GM19324 (cell line): ENCODE data around the gene IPCEF1.

Experiments
- ATAC-seq: cut with Tn5 transposase; IDR thresholded peaks from one replicate; pipeline ENCODE4 v1.9.1; 2021; ENCODE audit warnings: mild to moderate bottlenecking, moderate library complexity; ENCODE audit not compliant: unreplicated experiment, low FRiP score

IPCEF1 gene

DNA sequence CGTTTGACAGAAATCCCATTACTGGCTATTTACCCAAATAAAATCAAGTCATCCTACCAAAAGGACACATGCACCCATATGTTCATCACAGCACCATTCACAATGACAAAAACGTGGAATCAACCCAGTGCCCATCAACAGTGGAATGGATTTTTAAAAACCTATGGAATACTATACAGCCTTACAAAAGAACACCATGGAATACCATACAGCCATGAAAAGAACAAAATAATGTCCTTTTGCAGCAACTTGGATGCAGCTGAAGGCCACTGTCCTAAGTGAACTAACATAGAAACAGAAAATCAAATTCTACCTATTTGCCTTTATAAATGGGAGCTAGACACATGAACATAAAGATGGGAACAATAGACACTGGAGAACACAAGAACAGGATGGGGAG is 17.4 kb upstream of the IPCEF1 start:
- ATAC-seq = no peak

DNA sequence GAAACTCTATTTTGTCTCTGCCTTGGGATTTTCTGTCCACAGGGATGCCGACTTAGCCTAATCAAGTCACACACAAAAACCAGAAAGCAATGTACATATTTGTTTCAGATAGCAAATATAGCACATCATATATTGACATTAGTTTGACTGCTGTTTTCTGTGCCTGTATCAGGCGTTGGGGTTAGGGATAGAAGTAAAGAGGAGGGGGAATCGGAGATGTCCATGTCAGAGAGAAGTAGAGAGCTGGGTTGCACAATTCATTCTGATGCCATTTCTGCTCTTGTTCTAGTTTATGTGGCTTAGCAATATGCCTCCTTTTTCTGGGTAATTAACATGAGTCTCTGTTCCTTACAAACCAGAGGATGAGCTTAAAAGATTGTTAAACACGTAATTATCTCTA is 14.7 kb upstream of the IPCEF1 start:
- no peak for ATAC-seq

GRCh38 chr6:154370545-154370944 is 13.9 kb upstream of the IPCEF1 start:
- ATAC-seq = no peak

GRCh38 chr6:154367839-154368695 is 11.5 kb upstream of the IPCEF1 start:
- no peak for ATAC-seq

GRCh38 chr6:154367336-154367735 is 10.7 kb upstream of the IPCEF1 start:
- ATAC-seq = no peak

- ATAC-seq = no peak
Observed at GRCh38 chr6:154363821-154364220, 7.2 kb upstream of the IPCEF1 start.

DNA sequence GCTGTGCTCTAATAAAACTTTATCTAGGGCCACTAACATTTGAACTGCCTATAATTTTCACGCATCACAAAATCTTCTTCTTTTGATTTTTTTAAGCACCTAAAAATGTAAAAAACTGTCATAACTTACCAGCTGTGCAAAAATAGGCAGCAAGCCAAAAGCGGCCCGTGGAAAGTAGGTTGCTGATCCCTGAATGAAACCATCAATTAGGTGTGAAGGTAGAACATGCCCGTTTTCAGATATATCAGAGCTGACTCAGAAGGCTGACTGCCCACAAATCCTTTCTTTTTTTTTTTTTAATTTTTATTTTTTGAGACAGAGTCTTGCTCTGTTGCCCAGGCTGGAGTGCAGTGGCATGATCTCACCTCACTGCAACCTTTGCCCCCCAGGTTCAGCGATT is 4.9 kb upstream of the IPCEF1 start:
- no peak for ATAC-seq

DNA sequence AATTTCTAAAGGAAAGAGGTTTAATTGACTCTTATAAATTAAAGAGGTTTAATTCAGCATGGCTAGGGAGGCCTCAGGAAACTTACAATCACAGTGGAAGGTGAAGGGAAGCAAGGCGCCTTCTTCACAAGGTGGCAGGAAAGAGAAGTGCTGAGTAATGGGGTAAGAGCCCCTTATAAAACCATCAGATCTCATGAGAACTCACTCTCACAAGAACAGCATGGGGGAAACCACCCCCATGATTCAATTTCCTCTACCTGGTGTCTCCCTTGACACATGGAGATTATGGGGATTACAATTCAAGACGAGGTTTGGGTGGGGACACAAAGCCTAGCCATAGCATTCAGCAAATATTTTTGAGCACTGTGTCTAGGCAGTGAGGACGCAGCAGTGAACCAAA is 3.9 kb upstream of the IPCEF1 start:
- no peak for ATAC-seq

DNA sequence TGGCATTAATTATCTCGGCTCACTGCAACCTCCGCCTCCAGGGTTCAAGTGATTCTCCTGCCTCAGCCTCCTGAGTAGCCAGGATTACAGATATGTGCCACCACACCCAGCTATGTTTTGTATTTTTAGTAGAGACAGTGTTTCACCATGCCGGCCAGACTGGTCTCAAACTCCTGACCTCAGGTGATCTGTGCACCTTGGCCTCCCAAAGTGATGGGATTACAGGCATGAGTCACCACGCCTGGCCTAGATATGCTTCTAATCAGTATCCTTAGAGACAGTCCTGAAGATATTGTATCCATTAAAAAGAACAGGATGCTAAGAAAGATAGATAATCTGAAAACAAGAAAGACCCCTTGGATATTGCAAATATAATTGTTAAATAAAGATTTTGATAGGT is 3.1 kb upstream of the IPCEF1 start:
- ATAC-seq = no peak

DNA sequence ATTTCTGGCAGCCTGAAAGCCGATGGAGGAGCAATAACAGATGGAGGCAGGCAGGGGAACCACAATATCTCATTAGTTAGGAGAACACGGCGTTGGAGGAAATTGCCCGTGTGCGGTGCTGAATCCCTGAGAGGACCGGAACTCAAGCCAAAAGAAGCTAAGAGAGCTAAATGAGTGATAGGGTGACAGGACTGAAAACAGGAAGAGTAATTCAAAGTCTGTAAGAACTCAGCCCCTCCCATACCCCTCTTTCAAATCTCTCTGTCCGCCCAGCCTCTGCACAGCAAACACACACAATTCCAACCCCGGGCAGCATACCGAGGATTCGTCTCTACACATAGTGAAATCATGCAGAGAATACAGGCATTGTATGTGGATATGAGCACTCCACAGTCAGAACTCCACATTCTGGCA is 2.6 kb upstream of the IPCEF1 start:
- ATAC-seq = no peak

GRCh38 chr6:154358019-154358545 is 1.5 kb upstream of the IPCEF1 start:
- no peak for ATAC-seq

GRCh38 chr6:154356113-154356512 is 490 bp downstream of the IPCEF1 start:
- ATAC-seq = no peak

- no peak for ATAC-seq
Observed at GRCh38 chr6:154354265-154354777, 2.3 kb downstream of the IPCEF1 start.

DNA sequence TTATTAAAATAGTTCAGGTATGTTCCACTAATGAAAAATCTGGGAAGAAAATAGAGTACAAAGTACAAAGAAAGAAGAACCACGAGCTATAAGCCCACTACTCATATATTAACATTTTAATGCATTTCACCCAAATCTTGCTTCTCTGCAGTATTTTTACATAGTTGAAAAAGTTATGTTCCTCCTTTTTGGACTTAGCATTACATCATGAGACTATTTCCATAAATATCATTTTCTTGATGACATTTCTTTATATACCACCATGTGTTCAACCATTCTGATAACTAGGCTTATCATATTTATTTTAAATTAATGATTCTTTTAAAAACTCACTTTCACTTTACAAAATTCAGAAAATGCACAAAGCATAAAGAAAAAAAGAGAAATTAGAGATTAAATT is 3.0 kb downstream of the IPCEF1 start:
- no peak for ATAC-seq

GRCh38 chr6:154352898-154353585 is 3.6 kb downstream of the IPCEF1 start:
- peak; percentile 54 for ATAC-seq

DNA sequence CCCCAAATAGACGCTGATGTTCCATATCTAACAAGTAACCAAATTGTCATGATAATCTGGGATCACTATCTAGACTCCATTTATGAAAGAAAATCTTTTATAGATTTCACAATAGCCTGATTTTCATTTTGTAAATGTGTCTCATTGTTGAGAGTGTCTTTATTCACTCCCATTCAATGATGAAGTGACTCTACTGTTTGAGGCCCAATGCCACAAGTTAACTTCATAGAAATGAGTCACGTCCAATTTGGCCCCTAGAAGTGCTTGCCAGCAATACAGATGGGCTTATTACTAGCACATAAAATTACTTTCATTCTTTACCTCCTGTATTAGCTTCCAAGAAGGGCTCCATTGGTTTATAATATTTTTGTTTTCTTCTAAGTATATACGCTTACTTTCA is 6.3 kb downstream of the IPCEF1 start:
- no peak for ATAC-seq

DNA sequence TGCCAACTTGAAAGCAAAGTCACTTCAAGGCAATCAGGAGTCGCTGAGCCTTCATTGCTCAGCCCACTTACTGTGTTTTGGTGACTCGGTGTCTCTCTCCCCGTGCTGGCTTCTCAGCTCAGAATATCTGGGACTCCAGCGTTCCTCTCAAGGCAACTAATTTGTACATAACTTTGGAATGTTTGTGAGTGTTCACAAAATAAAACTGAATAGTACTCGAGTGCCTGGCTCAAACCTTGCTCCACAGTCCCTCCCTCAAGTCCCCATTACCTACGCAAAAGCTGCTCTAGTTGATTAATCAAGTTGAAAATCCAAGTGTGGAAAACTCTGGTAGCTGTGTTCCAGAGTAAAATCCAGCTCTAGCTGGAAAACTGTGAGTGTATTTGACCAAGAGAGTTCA is 8.6 kb downstream of the IPCEF1 start:
- ATAC-seq = no peak

DNA sequence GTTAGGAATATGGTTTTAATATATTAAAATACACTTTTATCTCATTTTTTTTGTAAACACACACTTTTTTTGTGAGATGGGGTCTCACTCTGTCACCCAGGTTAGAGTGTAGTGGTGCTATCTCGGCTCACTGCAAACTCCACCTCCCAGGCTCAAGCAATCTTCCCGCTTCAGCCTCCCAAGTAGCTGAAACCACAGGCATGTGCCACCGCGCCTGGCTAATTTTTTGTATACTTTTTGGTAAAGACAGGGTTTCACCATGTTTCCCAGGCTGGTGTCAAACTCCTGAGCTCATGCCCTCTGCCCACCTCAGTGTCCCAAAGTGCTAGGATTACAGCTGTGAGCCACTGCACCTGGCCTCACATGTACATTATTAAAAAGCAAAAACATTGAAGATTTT is 10.8 kb downstream of the IPCEF1 start:
- no peak for ATAC-seq

DNA sequence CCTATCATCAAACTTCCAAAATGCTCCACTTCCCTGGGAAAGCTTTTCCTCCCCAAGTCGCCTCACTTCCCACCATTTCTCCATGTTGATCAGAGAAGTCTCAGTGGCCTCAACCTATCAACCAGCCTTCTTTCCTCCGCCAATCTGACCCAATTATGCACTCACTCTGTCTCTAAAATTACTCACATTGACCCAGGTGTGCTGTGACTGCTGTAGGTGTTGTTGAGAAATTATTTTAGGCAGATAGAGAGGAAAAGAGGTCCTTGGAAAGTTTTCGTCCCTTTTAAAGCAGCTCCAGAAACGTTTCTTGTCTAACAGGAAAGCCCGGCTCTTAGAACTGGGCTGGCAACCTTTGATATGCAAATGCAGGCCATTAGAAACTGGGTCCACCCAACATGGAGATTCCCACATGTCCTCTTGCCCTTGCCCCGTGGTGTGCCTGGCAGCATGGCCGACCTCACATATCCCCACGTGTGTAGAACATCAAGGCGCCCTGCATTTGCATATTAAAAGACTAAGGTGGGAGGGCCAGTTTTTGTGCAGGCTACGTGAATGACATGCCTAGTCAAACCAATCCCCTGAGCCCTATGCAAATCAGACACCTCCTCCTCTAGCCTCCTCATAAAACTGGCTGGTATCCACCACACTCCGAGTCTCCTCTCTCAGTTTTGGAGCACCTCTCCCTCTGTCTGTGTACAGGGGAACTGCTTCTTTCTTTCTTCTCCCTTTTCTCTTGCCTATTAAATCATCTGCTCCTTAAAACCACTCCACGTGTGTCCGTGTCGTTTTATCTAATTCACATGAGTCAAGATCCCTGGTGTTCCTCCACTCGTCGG is 12.9 kb downstream of the IPCEF1 start:
- no peak for ATAC-seq

DNA sequence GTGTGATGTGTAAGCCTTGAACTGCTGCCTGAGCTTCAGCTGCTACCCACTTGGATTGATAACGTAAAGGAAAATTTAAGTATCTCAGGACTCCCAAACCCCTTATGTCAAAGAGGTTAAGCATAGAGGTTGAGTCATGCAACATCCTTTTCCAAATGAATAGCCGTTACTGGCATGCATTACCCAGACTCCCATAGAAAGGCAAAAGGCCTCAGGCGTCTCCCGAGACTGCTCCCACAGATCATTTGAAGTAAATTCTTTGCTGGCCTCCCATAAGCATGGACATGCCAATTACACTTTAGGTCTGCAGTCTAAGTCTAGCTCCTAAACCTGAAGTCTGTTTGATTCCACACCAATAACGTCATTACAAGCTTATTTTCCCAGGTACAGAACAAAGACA is 14.7 kb downstream of the IPCEF1 start:
- ATAC-seq = no peak

DNA sequence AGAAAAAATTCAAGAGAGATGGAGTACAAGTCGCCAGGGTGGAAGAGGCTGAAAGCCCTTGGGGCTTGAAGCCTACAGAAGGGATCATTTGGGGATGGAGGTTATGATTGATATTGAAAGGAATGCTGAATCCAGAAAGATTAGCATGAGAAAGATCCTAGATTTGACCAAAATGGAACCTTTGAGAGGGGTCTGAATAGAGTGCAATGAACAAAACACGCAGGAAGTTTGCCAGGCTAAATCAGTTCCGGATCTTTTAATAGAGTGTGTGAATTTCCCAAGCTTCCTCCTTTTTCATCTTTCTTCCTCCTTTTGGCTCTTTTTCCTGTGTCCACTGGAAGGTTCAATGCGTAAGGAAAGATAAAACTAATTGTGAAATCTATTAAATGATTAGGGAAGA is 15.3 kb downstream of the IPCEF1 start:
- no peak for ATAC-seq
